HCT116 (cell line): Measurements from ENCODE around the gene TJAP1. TPM values are rescaled to one million over a fixed set of nuclear protein-coding genes. Genes with fewer than 3 reads are reported as not detected.

Source experiments
- ATAC-seq: fragments of 200-7000 bp; cut with Tn5 transposase; 2 replicates; pipeline ENCODE4 v1.9.1; 2020; ENCODE audit warnings: mild to moderate bottlenecking, moderate library complexity
- BruUV-seq: library from RNA; stranded (reverse); fragments of 400-500 nt; replicated peaks from 2 replicates; lab custom pipeline; 2021; lab: Mats Ljungman, UMichigan
- CTCF ChIA-PET: fragments of 300-600 bp; sonication (Branson Sonifier 250); formaldehyde crosslinking; loops from one replicate; lab custom pipeline; 2021; ENCODE audit warnings: antibody characterized with exemption; lab: Charles Lee
- POLR2A ChIA-PET: fragments of 300-600, 350-600 bp; sonication (Branson Sonifier 250); formaldehyde crosslinking; loops from one replicate; lab custom pipeline; 2021; ENCODE audit warnings: antibody characterized with exemption; lab: Charles Lee
- RAD21 ChIA-PET, 2 experiments: fragments of 300-600 bp; sonication (Branson Sonifier 250); formaldehyde crosslinking; loops; one replicate each; lab custom pipeline; 2023; ENCODE audit warnings: low total read pairs in 2 of 2; ENCODE audit not compliant: uncharacterized antibody in 2 of 2, unreplicated experiment in 2 of 2, low non-redundant PET in 1 of 2; lab: Charles Lee
- DNase-seq: peaks from one replicate; pipeline ENCODE4 v3.0.0-alpha.2; 2010; ENCODE audit warnings: low read depth, low spot score
- H2AFZ ChIP-seq: fragments of 200-600 bp; shearing (Covaris generic), sonication (generic); 2 replicates; pipeline ENCODE4 v1.6.1; 2017; ENCODE audit warnings: low read depth, mixed run types, mixed read lengths, antibody characterized with exemption, low read length; ENCODE audit not compliant: poor library complexity, severe bottlenecking
- H3K27ac ChIP-seq: 2 replicates; pipeline ENCODE4 v1.5.1; 2012; ENCODE audit warnings: low read depth, low read length
- H3K27me3 ChIP-seq: fragments of 200-600 bp; sonication (generic); 2 replicates; pipeline ENCODE4 v1.6.1; 2016; ENCODE audit warnings: mixed run types, low read length, mixed read lengths; ENCODE audit not compliant: insufficient read depth
- H3K36me3 ChIP-seq, 2 experiments: fragments of 200-500 bp in 1 of 2; fragments of 200-600 bp in 1 of 2; sonication (Bioruptor generic) in 1 of 2; sonication (generic) in 1 of 2; 2 replicates each; pipeline versions ENCODE4 v1.5.1 to v1.6.1; 2014 to 2016; ENCODE audit warnings: low read length in 2 of 2, inconsistent platforms in 1 of 2, mixed read lengths in 1 of 2, mixed run types in 1 of 2; ENCODE audit not compliant: insufficient read depth in 2 of 2, control insufficient read depth in 1 of 2
- H3K4me1 ChIP-seq, 2 experiments: fragments of 200-600 bp in 1 of 2; sonication (generic) in 1 of 2; 2 replicates each; pipeline versions ENCODE4 v1.5.1 to v1.6.1; 2012 to 2017; ENCODE audit warnings: low read length in 2 of 2, inconsistent platforms in 1 of 2, mild to moderate bottlenecking in 1 of 2, mixed read lengths in 1 of 2, mixed run types in 1 of 2, moderate library complexity in 1 of 2; ENCODE audit not compliant: insufficient read depth in 2 of 2, control insufficient read depth in 1 of 2
- H3K4me2 ChIP-seq: fragments of 200-600 bp; sonication (generic); 2 replicates; pipeline ENCODE4 v1.6.1; 2017; ENCODE audit warnings: mixed run types, low read length, mixed read lengths
- H3K4me3 ChIP-seq, 2 experiments: fragments of 200-600 bp in 1 of 2; sonication (generic) in 1 of 2; replicated peaks in 1 of 2; 2 replicates each; pipeline ENCODE4 v1.5.1; 2011 to 2016; ENCODE audit warnings: low read length in 2 of 2, control low read depth in 1 of 2, low read depth in 1 of 2, mild to moderate bottlenecking in 1 of 2, mixed read lengths in 1 of 2, mixed run types in 1 of 2
- H3K79me2 ChIP-seq: fragments of 200-600 bp; sonication (generic); 2 replicates; pipeline ENCODE4 v1.6.1; 2017; ENCODE audit warnings: mild to moderate bottlenecking, mixed run types, low read length, moderate library complexity, mixed read lengths; ENCODE audit not compliant: insufficient read depth
- H3K9ac ChIP-seq: fragments of 200-600 bp; sonication (generic); 2 replicates; pipeline ENCODE4 v1.6.1; 2016; ENCODE audit warnings: low read length, mixed read lengths
- H3K9me2 ChIP-seq: fragments of 200-600 bp; sonication (generic), shearing (Covaris generic); 2 replicates; pipeline ENCODE4 v1.6.1; 2017; ENCODE audit warnings: mixed run types, mild to moderate bottlenecking, moderate library complexity; ENCODE audit not compliant: insufficient read depth
- H3K9me3 ChIP-seq, 2 experiments: fragments of 200-500 bp in 1 of 2; fragments of 200-600 bp in 1 of 2; sonication (Bioruptor generic) in 1 of 2; sonication (generic) in 1 of 2; 2 replicates each; pipeline ENCODE4 v1.6.1; 2014 to 2017; ENCODE audit warnings: low read length in 2 of 2, mixed read lengths in 2 of 2, inconsistent platforms in 1 of 2, low read depth in 1 of 2, mild to moderate bottlenecking in 1 of 2, mixed run types in 1 of 2, moderate library complexity in 1 of 2; ENCODE audit not compliant: control insufficient read depth in 1 of 2, insufficient read depth in 1 of 2
- H4K20me1 ChIP-seq: fragments of 200-600 bp; sonication (generic), shearing (Covaris generic); 2 replicates; pipeline ENCODE4 v1.6.1; 2017; ENCODE audit warnings: mixed run types, mild to moderate bottlenecking, moderate library complexity; ENCODE audit not compliant: insufficient read depth
- CEBPB ChIP-seq: IDR thresholded peaks from 2 replicates; pipeline ENCODE4 v1.6.1; 2012; ENCODE audit warnings: low read depth
- CTCF ChIP-seq, 3 experiments: fragments of 200-600 bp in 1 of 3; sonication (generic) in 1 of 3; IDR thresholded peaks in 2 of 3; conservative IDR thresholded peaks in 1 of 3; 2 replicates each; pipeline ENCODE4 v1.5.1; 2012 to 2017; ENCODE audit warnings: low read depth in 2 of 3, low read length in 2 of 3, antibody characterized with exemption in 1 of 3, borderline replicate concordance in 1 of 3, control low read depth in 1 of 3, mild to moderate bottlenecking in 1 of 3, mixed read lengths in 1 of 3, mixed run types in 1 of 3, moderate library complexity in 1 of 3; ENCODE audit not compliant: insufficient read depth in 1 of 3
- EGR1 ChIP-seq: IDR thresholded peaks from 2 replicates; pipeline ENCODE4 v1.6.1; 2012; ENCODE audit warnings: low read depth
- EZH2 ChIP-seq: fragments of 200-600 bp; sonication (generic); IDR thresholded peaks from 2 replicates; pipeline ENCODE4 v1.6.1; 2017; ENCODE audit warnings: antibody characterized with exemption, mixed run types
- EZH2phosphoT487 ChIP-seq: fragments of 200-600 bp; IDR thresholded peaks from 2 replicates; pipeline ENCODE4 v1.6.1; 2018; ENCODE audit warnings: antibody characterized with exemption, borderline replicate concordance
- FOSL1 ChIP-seq: IDR thresholded peaks from 2 replicates; pipeline ENCODE4 v1.6.1; 2012; ENCODE audit warnings: low read depth
- SIN3A ChIP-seq: IDR thresholded peaks from 2 replicates; pipeline ENCODE4 v1.6.1; 2012; ENCODE audit warnings: low read depth
- SRF ChIP-seq: IDR thresholded peaks from 2 replicates; pipeline ENCODE4 v1.6.1; 2012; ENCODE audit warnings: low read depth
- ZBTB33 ChIP-seq: IDR thresholded peaks from 2 replicates; pipeline ENCODE4 v1.6.1; 2011; ENCODE audit warnings: mild to moderate bottlenecking, low read length, moderate library complexity; ENCODE audit not compliant: insufficient replicate concordance; ENCODE audit errors: extremely low read depth
- ZNF274 ChIP-seq: fragments of 200-500 bp; sonication (Bioruptor generic); IDR thresholded peaks from 2 replicates; pipeline ENCODE4 v1.6.1; 2014; ENCODE audit warnings: mild to moderate bottlenecking, low read depth, low read length, inconsistent platforms
- intact Hi-C: fragments of 100-400 bp; cut with micrococcal nuclease; formaldehyde crosslinking; loops from 2 replicates; pipeline ENCODE4 v1.10.0; 2022
- total RNA-seq: library from RNA; stranded (reverse); gene quantifications from one replicate; pipeline ENCODE4 v1.2.1, GENCODE V29; 2021; ENCODE audit not compliant: unreplicated experiment

TJAP1 gene
- total RNA-seq, 1 experiment from 2014 or later = 45.2 TPM

DNA sequence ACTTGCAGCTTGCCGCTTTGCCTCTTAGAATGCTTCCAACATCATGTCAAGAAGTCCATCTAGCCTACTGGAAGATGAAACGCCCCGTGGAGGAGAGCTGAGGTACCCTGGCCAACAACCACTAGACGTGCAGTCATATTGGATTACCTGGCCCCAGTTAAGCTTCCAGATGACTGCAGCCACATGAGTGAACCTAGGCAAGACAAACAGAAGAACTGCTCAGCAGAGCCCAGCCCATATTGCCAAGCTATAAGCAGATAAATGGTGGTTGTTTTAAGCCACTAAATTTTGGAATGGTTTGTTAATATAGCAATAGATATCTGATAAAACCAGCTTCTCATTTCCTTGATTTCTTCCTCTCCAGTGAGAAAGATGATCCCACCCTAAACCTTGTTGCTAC is 17.3 kb upstream of the TJAP1 start (continued):
- no peak for TF ChIP-seq SIN3A
- no peak for TF ChIP-seq EZH2phosphoT487
- TF ChIP-seq CEBPB = no peak
- no peak for TF ChIP-seq ZNF274
- no peak for TF ChIP-seq SRF
- no peak for TF ChIP-seq EZH2

- TF ChIP-seq FOSL1 (no peak), CTCF (IDR thresholded peaks at IDR 0.05 in 2 of 3, conservative IDR thresholded peaks at IDR 0.05 in 1 of 3; ENCODE audit: borderline replicate concordance in 1 of 3, insufficient read depth in 1 of 3, low read depth in 2 of 3, low read length in 2 of 3) (no peak), EGR1 (no peak), ZBTB33 (no peak)
- ChIA-PET POLR2A (interaction anchor here (0.8 kb wide), 1 partner anchor 16 kb away, joined by 4 read pairs; the partner anchor contains the start of gene TJAP1), RAD21 (no interaction called here), CTCF (no interaction called here)
- Histone ChIP-seq H2AFZ (no peak overlapping the region), H3K27me3 (no peaks in the 10 kb centered on the region), H3K4me1 (peaks cover 3 to 16% of the 10 kb centered on the region in 2 experiments; a peak in 3 of 4 replicates), H3K9me3 (no peaks in the 10 kb centered on the region), H3K4me3 (no peak overlapping the region), H3K79me2 (no peaks in the 10 kb centered on the region), H3K4me2 (no peak overlapping the region), H3K27ac (no peak overlapping the region), H3K9ac (no peak overlapping the region), H4K20me1 (no peaks in the 10 kb centered on the region), H3K9me2 (no peaks in the 10 kb centered on the region), H3K36me3 (no peaks in the 10 kb centered on the region)
- BruUV-seq = no TSS peak
- intact Hi-C loops = no loop called here
- no peak for ATAC-seq
- no peak for DNase-seq
These were observed 15.4 kb upstream of the TJAP1 start for GRCh38 chr6:43461936-43462335.
